ENCODE measurements around the gene SRPK1.

The SRPK1 gene

DNA sequence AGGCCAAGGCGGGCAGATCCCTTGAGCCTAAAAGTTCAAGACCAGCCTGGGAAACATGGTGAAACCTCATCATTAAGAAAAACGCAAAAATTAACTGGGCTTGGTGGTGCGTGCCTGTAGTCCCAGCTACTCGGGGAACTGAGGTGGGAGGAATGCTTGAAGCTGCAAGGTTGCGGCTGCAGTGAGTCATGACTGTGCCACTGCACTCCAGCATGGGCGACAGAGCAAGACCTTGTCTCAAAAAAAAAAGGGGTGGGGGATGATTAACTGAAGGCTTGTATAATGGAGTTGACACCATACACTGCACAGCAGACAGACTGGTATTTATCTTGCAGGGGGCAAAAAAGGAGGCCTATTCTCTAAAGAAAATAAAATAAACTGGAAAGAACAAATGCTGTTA lies 27.7 kb downstream of the SRPK1 start:
- no peaks in the 10 kb centered on the region for H3K27me3 ChIP-seq (ENCODE audit: insufficient read depth, low read depth)
- H3K36me3 ChIP-seq (ENCODE audit: insufficient read depth): 0 out of 2 replicates have a peak, but pooled peaks cover 5% of the 10 kb centered on the region
- H3K9ac ChIP-seq: no peak overlapping the region
- peaks cover 65% of the 10 kb centered on the region for H3K79me2 ChIP-seq (ENCODE audit: insufficient read depth, low read depth)
- no peak overlapping the region for H3K27ac ChIP-seq
- peaks cover 4% of the 10 kb centered on the region; the same call in 1 of the 2 replicates for H4K20me1 ChIP-seq (ENCODE audit: insufficient read depth)
- H2AFZ ChIP-seq (ENCODE audit: low read depth): no peak overlapping the region
- no peak overlapping the region for H3K4me2 ChIP-seq
- TF ChIP-seq, protein P1, sequence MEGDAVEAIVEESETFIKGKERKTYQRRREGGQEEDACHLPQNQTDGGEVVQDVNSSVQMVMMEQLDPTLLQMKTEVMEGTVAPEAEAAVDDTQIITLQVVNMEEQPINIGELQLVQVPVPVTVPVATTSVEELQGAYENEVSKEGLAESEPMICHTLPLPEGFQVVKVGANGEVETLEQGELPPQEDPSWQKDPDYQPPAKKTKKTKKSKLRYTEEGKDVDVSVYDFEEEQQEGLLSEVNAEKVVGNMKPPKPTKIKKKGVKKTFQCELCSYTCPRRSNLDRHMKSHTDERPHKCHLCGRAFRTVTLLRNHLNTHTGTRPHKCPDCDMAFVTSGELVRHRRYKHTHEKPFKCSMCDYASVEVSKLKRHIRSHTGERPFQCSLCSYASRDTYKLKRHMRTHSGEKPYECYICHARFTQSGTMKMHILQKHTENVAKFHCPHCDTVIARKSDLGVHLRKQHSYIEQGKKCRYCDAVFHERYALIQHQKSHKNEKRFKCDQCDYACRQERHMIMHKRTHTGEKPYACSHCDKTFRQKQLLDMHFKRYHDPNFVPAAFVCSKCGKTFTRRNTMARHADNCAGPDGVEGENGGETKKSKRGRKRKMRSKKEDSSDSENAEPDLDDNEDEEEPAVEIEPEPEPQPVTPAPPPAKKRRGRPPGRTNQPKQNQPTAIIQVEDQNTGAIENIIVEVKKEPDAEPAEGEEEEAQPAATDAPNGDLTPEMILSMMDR (conservative IDR thresholded peaks at IDR 0.05; ENCODE audit: low read depth, low read length): no peak
- H3K4me1 ChIP-seq (ENCODE audit: low read depth, poor library complexity, severe bottlenecking): peaks cover 6% of the 10 kb centered on the region
- no peak overlapping the region for H3K4me3 ChIP-seq (IDR thresholded peaks at IDR 0.05; ENCODE audit: insufficient read depth, low read depth, low read length)

DNA sequence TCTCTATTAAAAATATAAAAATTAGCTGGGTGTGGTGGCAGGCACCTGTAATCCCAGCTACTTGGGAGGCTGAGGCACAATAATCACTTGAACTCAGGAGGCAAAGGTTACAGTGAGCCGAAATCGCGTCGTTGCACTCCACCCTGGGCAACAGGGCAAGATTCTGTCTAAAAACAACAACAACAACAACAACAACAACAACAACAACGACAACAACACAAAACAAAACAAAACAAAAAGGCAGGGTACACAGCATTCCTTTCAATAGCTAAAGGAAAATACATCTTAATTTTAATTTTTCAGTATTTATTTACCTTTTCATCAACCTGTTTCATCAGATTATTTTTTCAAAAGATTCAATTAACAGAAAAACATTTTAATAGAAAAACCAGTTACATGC lies 28.4 kb downstream of the SRPK1 start:
- peaks cover 10% of the 10 kb centered on the region; the same call in 1 of the 2 replicates for H3K36me3 ChIP-seq (ENCODE audit: insufficient read depth)

DNA sequence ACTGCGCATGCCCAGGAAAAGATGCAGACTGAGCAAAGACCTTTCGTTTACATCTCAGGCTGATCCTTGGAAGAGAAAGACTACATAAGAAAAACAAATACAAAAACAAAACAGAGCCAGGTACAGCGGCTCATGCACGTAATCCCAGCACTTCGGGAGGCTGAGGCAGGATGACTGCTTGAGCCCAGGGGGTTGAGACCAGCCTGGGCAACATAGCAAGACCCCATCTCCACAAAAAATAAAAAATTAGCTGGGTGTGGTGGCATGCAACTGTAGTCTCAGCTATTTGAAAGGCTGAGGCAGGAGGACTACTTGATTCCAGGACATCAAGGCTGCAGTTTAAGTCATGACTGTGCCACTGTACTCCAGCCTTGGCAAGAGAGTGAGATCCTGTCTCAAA lies 41.7 kb downstream of the SRPK1 start:
- TF ChIP-seq, protein P1 (conservative IDR thresholded peaks at IDR 0.05; ENCODE audit: low read depth, low read length): no peak
- Histone ChIP-seq H4K20me1 (ENCODE audit: insufficient read depth) (no peaks in the 10 kb centered on the region), H3K27ac (no peak overlapping the region), H3K79me2 (ENCODE audit: insufficient read depth, low read depth) (no peaks in the 10 kb centered on the region; the same call in 1 of the 2 replicates), H2AFZ (ENCODE audit: low read depth) (no peak overlapping the region), H3K4me2 (no peak overlapping the region), H3K9ac (no peak overlapping the region), H3K4me3 (IDR thresholded peaks at IDR 0.05; ENCODE audit: insufficient read depth, low read depth, low read length) (no peak overlapping the region), H3K36me3 (ENCODE audit: insufficient read depth) (peaks cover 7% of the 10 kb centered on the region; the same call in 1 of the 2 replicates), H3K27me3 (ENCODE audit: insufficient read depth, low read depth) (no peaks in the 10 kb centered on the region), H3K4me1 (ENCODE audit: low read depth, poor library complexity, severe bottlenecking) (peaks cover 10% of the 10 kb centered on the region)

More for the DNA sequence above, 28.4 kb downstream of the SRPK1 start:
- peaks cover 6% of the 10 kb centered on the region for H3K4me1 ChIP-seq (ENCODE audit: low read depth, poor library complexity, severe bottlenecking)
- no peak overlapping the region for H2AFZ ChIP-seq (ENCODE audit: low read depth)
- peaks cover 57% of the 10 kb centered on the region for H3K79me2 ChIP-seq (ENCODE audit: insufficient read depth, low read depth)
- TF ChIP-seq, protein P1 (conservative IDR thresholded peaks at IDR 0.05; ENCODE audit: low read depth, low read length): no peak
- no peak overlapping the region for H3K27ac ChIP-seq
- no peak overlapping the region for H3K4me2 ChIP-seq
- H4K20me1 ChIP-seq (ENCODE audit: insufficient read depth): no peaks in the 10 kb centered on the region
- no peaks in the 10 kb centered on the region for H3K27me3 ChIP-seq (ENCODE audit: insufficient read depth, low read depth)
- no peak overlapping the region for H3K4me3 ChIP-seq (IDR thresholded peaks at IDR 0.05; ENCODE audit: insufficient read depth, low read depth, low read length)
- no peak overlapping the region for H3K9ac ChIP-seq

DNA sequence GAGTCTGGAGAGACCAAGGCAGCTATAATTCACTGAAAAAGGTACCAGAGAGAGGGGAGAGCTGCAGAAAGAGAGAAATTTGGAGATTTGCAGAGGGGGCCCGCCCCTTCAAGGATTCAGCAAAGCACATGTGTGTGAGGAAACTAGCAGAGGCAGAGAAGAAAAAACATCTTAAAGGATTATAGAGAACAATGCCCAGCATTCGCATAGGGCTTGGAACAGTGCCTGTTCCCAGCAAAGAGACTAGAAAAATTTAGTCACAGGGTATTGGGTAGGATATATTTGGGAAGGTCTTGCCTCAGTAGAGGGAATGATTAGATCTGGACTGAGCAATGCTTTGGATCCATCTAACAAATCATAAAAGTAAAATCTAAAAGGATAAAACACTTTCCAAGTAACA lies 44.0 kb downstream of the SRPK1 start:
- Histone ChIP-seq H3K79me2 (ENCODE audit: insufficient read depth, low read depth) (no peaks in the 10 kb centered on the region; the same call in 1 of the 2 replicates), H3K4me3 (IDR thresholded peaks at IDR 0.05; ENCODE audit: insufficient read depth, low read depth, low read length) (no peak overlapping the region), H4K20me1 (ENCODE audit: insufficient read depth) (no peaks in the 10 kb centered on the region), H3K4me1 (ENCODE audit: low read depth, poor library complexity, severe bottlenecking) (peaks cover 10% of the 10 kb centered on the region), H2AFZ (ENCODE audit: low read depth) (no peak overlapping the region), H3K9ac (no peak overlapping the region), H3K36me3 (ENCODE audit: insufficient read depth) (no peaks in the 10 kb centered on the region; the same call in 1 of the 2 replicates), H3K27me3 (ENCODE audit: insufficient read depth, low read depth) (no peaks in the 10 kb centered on the region), H3K4me2 (no peak overlapping the region), H3K27ac (no peak overlapping the region)
- TF ChIP-seq, protein P1 (conservative IDR thresholded peaks at IDR 0.05; ENCODE audit: low read depth, low read length): no peak

Measured in KMS-11 (cell line).